A549 (cell line): Measurements from ENCODE around the gene TRPC3. TPM values are rescaled to one million over a fixed set of nuclear protein-coding genes. Genes with fewer than 3 reads are reported as not detected.

Experiments
- ATAC-seq, 2 experiments: fragments of 200-7000 bp in 1 of 2; fragments of >200 bp in 1 of 2; cut with Nextera tagmentation in 1 of 2; cut with Tn5 transposase in 1 of 2; 3 replicates each; pipeline versions ENCODE4 v1.8.0 to v1.9.1; 2018 to 2020; ENCODE audit warnings: mild to moderate bottlenecking in 1 of 2, moderate library complexity in 1 of 2
- CTCF ChIA-PET: fragments of 300-600 bp; sonication (Branson Sonifier 250); formaldehyde crosslinking; extraction: SDS; loops from one replicate; lab custom pipeline; 2021; ENCODE audit warnings: antibody characterized with exemption, inconsistent platforms; lab: Yijun Ruan, JAX
- POLR2A ChIA-PET: fragments of 350-600 bp; formaldehyde crosslinking; extraction: SDS; loops from one replicate; lab custom pipeline; 2021; ENCODE audit warnings: antibody characterized with exemption, inconsistent platforms; lab: Yijun Ruan, JAX
- DNase-seq, 2 experiments: peaks; one replicate each; pipeline versions ENCODE4 v3.0.0 to v3.0.0-alpha.2; 2011 to 2016; ENCODE audit warnings: low read depth in 1 of 2, low spot score in 1 of 2
- FAIRE-seq: peaks from 2 replicates; lab custom pipeline; 2011; peaks lifted over from hg19 to GRCh38; lab: Jason Lieb, UNC
- H3K27ac ChIP-seq, 2 experiments: fragments of >200 bp; sonication (Bioruptor Twin); formaldehyde crosslinking; 3 replicates each; pipeline ENCODE4 v1.5.1; 2016 to 2017
- H3K4me1 ChIP-seq: fragments of >200 bp; sonication (Bioruptor Twin); formaldehyde crosslinking; 3 replicates; pipeline ENCODE4 v1.6.1; 2016
- H3K4me2 ChIP-seq: fragments of >200 bp; sonication (Bioruptor Twin); formaldehyde crosslinking; 3 replicates; pipeline ENCODE4 v1.6.1; 2016
- H3K4me3 ChIP-seq: fragments of >200 bp; sonication (Bioruptor Twin); formaldehyde crosslinking; 3 replicates; pipeline ENCODE4 v1.5.1; 2016
- H3K9me3 ChIP-seq: fragments of >200 bp; sonication (Bioruptor Twin); formaldehyde crosslinking; 3 replicates; pipeline ENCODE4 v1.6.1; 2016
- BCL3 ChIP-seq: fragments of >200 bp; sonication (Bioruptor Twin); formaldehyde crosslinking; IDR thresholded peaks from 3 replicates; pipeline ENCODE4 v1.6.1; 2016
- E2F6 ChIP-seq: IDR thresholded peaks from 2 replicates; pipeline ENCODE4 v1.6.1; 2012; ENCODE audit warnings: low read depth, borderline replicate concordance
- ESRRA ChIP-seq: fragments of 150-350 bp; IDR thresholded peaks from 2 replicates; pipeline ENCODE4 v1.6.1; 2014; ENCODE audit warnings: mild to moderate bottlenecking, low read length, borderline replicate concordance
- HEYL ChIP-seq: fragments of 250-450 bp; sonication (Bioruptor Pico); IDR thresholded peaks from 2 replicates; pipeline ENCODE4 v1.8.0; 2021; ENCODE audit warnings: mild to moderate bottlenecking, moderate library complexity
- HMGXB4 ChIP-seq: fragments of 250-450 bp; sonication (Bioruptor Pico); IDR thresholded peaks from 2 replicates; pipeline ENCODE4 v1.5.0; 2021; ENCODE audit warnings: mild to moderate bottlenecking, moderate library complexity, borderline replicate concordance
- JUN ChIP-seq, 2 experiments: fragments of >200 bp; sonication (Bioruptor Twin); formaldehyde crosslinking; IDR thresholded peaks; 2 replicates in 1 of 2; 3 replicates in 1 of 2; pipeline ENCODE4 v1.6.1; 2016 to 2017
- KDM1A ChIP-seq: fragments of 200-600 bp; sonication (generic); IDR thresholded peaks from 2 replicates; pipeline ENCODE4 v1.6.1; 2016; ENCODE audit warnings: low read depth, mild to moderate bottlenecking
- MAX ChIP-seq: IDR thresholded peaks from 2 replicates; pipeline ENCODE4 v1.6.1; 2012
- NFE2L2 ChIP-seq: fragments of 150-350 bp; conservative IDR thresholded peaks from 2 replicates; pipeline ENCODE4 v1.6.1; 2014; ENCODE audit warnings: low read length
- PHF8 ChIP-seq: fragments of 200-600 bp; sonication (generic); IDR thresholded peaks from 2 replicates; pipeline ENCODE4 v1.6.1; 2016; ENCODE audit warnings: low read depth, mild to moderate bottlenecking, antibody characterized with exemption, moderate library complexity, borderline replicate concordance
- POLR2A ChIP-seq: IDR thresholded peaks from 2 replicates; pipeline ENCODE4 v1.6.1; 2012; ENCODE audit warnings: mild to moderate bottlenecking, low read length
- POLR2AphosphoS2 ChIP-seq: conservative IDR thresholded peaks from 2 replicates; pipeline ENCODE4 v1.6.1; 2012; ENCODE audit warnings: low read length, improper control_type of control experiment, inconsistent platforms
- RAD21 ChIP-seq, 2 experiments: fragments of >200 bp in 1 of 2; sonication (Bioruptor Twin) in 1 of 2; formaldehyde crosslinking in 1 of 2; IDR thresholded peaks in 1 of 2; conservative IDR thresholded peaks in 1 of 2; 2 replicates in 1 of 2; 3 replicates in 1 of 2; pipeline ENCODE4 v1.6.1; 2012 to 2018; ENCODE audit warnings: inconsistent platforms in 1 of 2
- RCOR1 ChIP-seq: fragments of 150-350 bp; IDR thresholded peaks from 2 replicates; pipeline ENCODE4 v1.6.1; 2014; ENCODE audit warnings: antibody characterized with exemption, low read length, low read depth
- REST ChIP-seq: fragments of 200-600 bp; sonication (generic); IDR thresholded peaks from 2 replicates; pipeline ENCODE4 v1.6.1; 2016; ENCODE audit warnings: antibody characterized with exemption, mild to moderate bottlenecking, moderate library complexity
- WGBS: methylation state at CpG from one replicate; pipeline ENCODE4 v1.1.6; 2017; ENCODE audit errors: missing lambda C conversion rate; 5-methylcytosine and 5-hydroxymethylcytosine counted together
- polyA plus RNA-seq, 4 experiments: library from polyadenylated mRNA; depleted of rRNA in 3 of 4; stranded (reverse); fragments of >200 nt; fragmentation: RNase III in 1 of 4; extraction: RNeasy Plus Mini Kit Qiagen cat#74134 plus additional on column Dnase treatment in 1 of 4; gene quantifications; 2 replicates in 3 of 4; 3 replicates in 1 of 4; pipeline ENCODE4 v1.2.3, GENCODE V29; 2011 to 2017

TRPC3 gene
- polyA plus RNA-seq, 2 of the 4 experiments (the other 2 are of a cell fraction) = 0.03 to 0.04 TPM

GRCh38 chr4:121873604-121874003 lies 78.3 kb downstream of the TRPC3 start:
- Histone ChIP-seq H3K4me2 (no peak overlapping the region), H3K9me3 (no peaks in the 10 kb centered on the region), H3K4me1 (peaks cover 7% of the 10 kb centered on the region; the same call in 2 of the 3 replicates), H3K27ac (no peak overlapping the region), H3K4me3 (no peak overlapping the region)
- ChIA-PET POLR2A (no interaction called here), CTCF (no interaction called here)
- FAIRE-seq (no peak), DNase-seq (no peak), ATAC-seq (no peak)
- 55% methylated on average over 3 of the region's 3 CpGs for WGBS
- TF ChIP-seq E2F6 (no peak), RAD21 (conservative IDR thresholded peaks at IDR 0.05 in 1 of 2, IDR thresholded peaks at IDR 0.05 in 1 of 2) (no peak), NFE2L2 (no peak), HMGXB4 (no peak), KDM1A (no peak), HEYL (no peak), RCOR1 (no peak), JUN (IDR thresholded peaks at IDR 0.05) (no peak), POLR2AphosphoS2 (no peak)

- FAIRE-seq (no peak), ATAC-seq (peak; percentile 98 to 99)
- WGBS = 4% methylated on average over 15 of the region's 58 CpGs
Measured at GRCh38 chr4:121869841-121870822, 81.7 kb downstream of the TRPC3 start, which contains the start of gene BBS7. Gene BBS7 (minus strand): TSS chr4:121870474. CDS start chr4:121870313, 161 bp downstream.

More at GRCh38 chr4:121869841-121870822, 81.7 kb downstream of the TRPC3 start, which contains the start of gene BBS7:
- CTCF ChIA-PET = no interaction called here
- Histone ChIP-seq H3K27ac (peak within 1 kb of the TSS; percentile 82 to 89), H3K4me3 (peak within 1 kb of the TSS; percentile 84), H3K9me3 (no peaks in the 10 kb centered on the region), H3K4me2 (peak within 1 kb of the TSS; percentile 89), H3K4me1 (peaks cover 7% of the 10 kb centered on the region; the same call in 2 of the 3 replicates)
- POLR2A ChIA-PET = no interaction called here
- peak; percentile 72 to 92 for DNase-seq
- TF ChIP-seq REST (no peak), MAX (0 out of 2 replicates have a peak, but pooled peaks have one; percentile 23), POLR2A (peak; percentile 93), ESRRA (no peak), JUN (IDR thresholded peaks at IDR 0.05) (peak in 1 of 2 experiments; percentile 54; a peak in 1 of 5 replicates), PHF8 (peak; percentile 53), BCL3 (peak; percentile 67; the same call in 1 of the 3 replicates)
